ENCODE results near the gene H6PD.

DNA sequence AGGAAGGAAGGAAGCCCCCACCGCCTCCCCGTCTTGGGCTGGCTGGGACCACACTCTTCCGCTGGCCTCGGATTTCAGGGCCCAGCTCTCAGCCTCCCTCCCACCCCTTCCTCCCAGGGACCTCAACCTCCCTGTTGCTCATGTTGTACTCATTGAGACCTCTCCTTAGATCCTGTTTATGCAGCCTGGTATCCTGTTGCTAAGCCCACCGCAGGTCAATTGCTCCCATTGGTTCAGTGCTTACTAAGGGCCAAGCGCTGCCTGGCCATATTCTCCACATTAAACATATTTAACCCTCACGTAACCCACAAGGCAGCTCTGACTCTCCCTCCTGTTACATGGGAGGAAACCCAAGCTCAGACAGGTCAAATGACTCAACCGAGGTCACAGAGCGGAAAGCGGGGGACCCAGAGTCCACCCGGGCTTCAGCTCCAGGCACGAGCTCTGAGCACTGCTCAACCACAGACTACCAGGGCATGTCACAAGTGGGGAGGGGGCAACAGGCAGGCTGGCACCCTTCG is 23.2 kb upstream of the H6PD start:
- TF ChIP-seq CREB1 (IDR thresholded peaks at IDR 0.05; ENCODE audit: low read depth) (no peak), EP300 (IDR thresholded peaks at IDR 0.05; ENCODE audit: borderline replicate concordance) (no peak), TEAD4 (IDR thresholded peaks at IDR 0.05) (no peak), YY1 (IDR thresholded peaks at IDR 0.05; ENCODE audit: low read depth) (no peak), RAD21 (IDR thresholded peaks at IDR 0.05; ENCODE audit: low read depth) (no peak), FOXM1 (IDR thresholded peaks at IDR 0.05; ENCODE audit: borderline replicate concordance, low read depth) (no peak)

Measured in Ishikawa (cell line).